ENCODE results near the gene MPP7. TPM values are rescaled to one million over a fixed set of nuclear protein-coding genes. Genes with fewer than 3 reads are reported as not detected.
A peak's percentile ranks its signal among the peaks of the same experiment; 100 is the strongest.

MPP7 gene
- polyA plus RNA-seq, 1 donor (not counting 4 experiments of a cell fraction or from before 2014, with no cell fraction given) = 6.3 TPM

GRCh38 chr10:28296023-28296422 lies 6.8 kb downstream of the MPP7 start:
- Histone ChIP-seq H4K20me1 (ENCODE audit: control insufficient read depth, extremely low read depth, insufficient read depth, low read length) (no peaks in the 10 kb centered on the region), H3K27ac (ENCODE audit: control insufficient read depth, insufficient read depth, low read length) (no peak overlapping the region), H3K9ac (ENCODE audit: control insufficient read depth, extremely low read depth, insufficient read depth, low read length) (no peak overlapping the region), H2AFZ (ENCODE audit: control insufficient read depth, low read length) (peak overlapping the region; percentile 6), H3K79me2 (ENCODE audit: control insufficient read depth, insufficient read depth, low read length) (no peaks in the 10 kb centered on the region), H3K27me3 (ENCODE audit: control insufficient read depth, extremely low read depth, insufficient read depth, low read length) (no peaks in the 10 kb centered on the region), H3K9me3 (ENCODE audit: control insufficient read depth, low read depth, low read length) (no peaks in the 10 kb centered on the region), H3K4me3 (ENCODE audit: control insufficient read depth in 2 of 3, extremely low read depth in 1 of 3, insufficient read depth in 2 of 3, low read depth in 1 of 3, low read length in 3 of 3) (no peak overlapping the region), H3K9me1 (ENCODE audit: control insufficient read depth, extremely low read depth, insufficient read depth, low read length) (no peaks in the 10 kb centered on the region), H3K4me1 (ENCODE audit: control insufficient read depth, extremely low read depth, insufficient read depth, low read length) (peaks cover 14% of the 10 kb centered on the region), H3K4me2 (ENCODE audit: control insufficient read depth, extremely low read depth, insufficient read depth, low read depth, low read length) (no peak overlapping the region), H3K36me3 (ENCODE audit: control insufficient read depth in 2 of 2, extremely low read depth in 1 of 2, insufficient read depth in 2 of 2, low read length in 2 of 2) (no peaks in the 10 kb centered on the region)
- dilution Hi-C loops (cut with MboI; ENCODE audit: extremely low pct_ligation_motif_present, low sequenced_read_pairs) = no loop called here
- no peak for DNase-seq (ENCODE audit: low read depth, low spot score)
- TF ChIP-seq CTCF (optimal IDR thresholded peaks at IDR 0.05 in 1 of 3, IDR thresholded peaks at IDR 0.05 in 1 of 3, conservative IDR thresholded peaks at IDR 0.05 in 1 of 3; ENCODE audit: extremely low read depth in 1 of 3, insufficient read depth in 2 of 3, low read length in 3 of 3) = no peak
- TF ChIP-seq EZH2 (IDR thresholded peaks at IDR 0.05; ENCODE audit: low read length) = no peak
- no peak for FAIRE-seq

- Histone ChIP-seq H3K27ac (ENCODE audit: control insufficient read depth, insufficient read depth, low read length) (no peak overlapping the region), H3K4me1 (ENCODE audit: control insufficient read depth, extremely low read depth, insufficient read depth, low read length) (peaks cover 14% of the 10 kb centered on the region), H2AFZ (ENCODE audit: control insufficient read depth, low read length) (no peak overlapping the region), H4K20me1 (ENCODE audit: control insufficient read depth, extremely low read depth, insufficient read depth, low read length) (no peaks in the 10 kb centered on the region), H3K4me2 (ENCODE audit: control insufficient read depth, extremely low read depth, insufficient read depth, low read depth, low read length) (peak overlapping the region; percentile 8), H3K36me3 (ENCODE audit: control insufficient read depth in 2 of 2, extremely low read depth in 1 of 2, insufficient read depth in 2 of 2, low read length in 2 of 2) (no peaks in the 10 kb centered on the region), H3K9ac (ENCODE audit: control insufficient read depth, extremely low read depth, insufficient read depth, low read length) (no peak overlapping the region), H3K9me3 (ENCODE audit: control insufficient read depth, low read depth, low read length) (no peaks in the 10 kb centered on the region), H3K79me2 (ENCODE audit: control insufficient read depth, insufficient read depth, low read length) (no peaks in the 10 kb centered on the region), H3K4me3 (ENCODE audit: control insufficient read depth in 2 of 3, extremely low read depth in 1 of 3, insufficient read depth in 2 of 3, low read depth in 1 of 3, low read length in 3 of 3) (no peak overlapping the region), H3K9me1 (ENCODE audit: control insufficient read depth, extremely low read depth, insufficient read depth, low read length) (no peaks in the 10 kb centered on the region), H3K27me3 (ENCODE audit: control insufficient read depth, extremely low read depth, insufficient read depth, low read length) (no peaks in the 10 kb centered on the region)
- dilution Hi-C loops (cut with MboI; ENCODE audit: extremely low pct_ligation_motif_present, low sequenced_read_pairs) = no loop called here
- no peak for TF ChIP-seq CTCF (optimal IDR thresholded peaks at IDR 0.05 in 1 of 3, IDR thresholded peaks at IDR 0.05 in 1 of 3, conservative IDR thresholded peaks at IDR 0.05 in 1 of 3; ENCODE audit: extremely low read depth in 1 of 3, insufficient read depth in 2 of 3, low read length in 3 of 3)
- TF ChIP-seq EZH2 (IDR thresholded peaks at IDR 0.05; ENCODE audit: low read length) = no peak
- DNase-seq (ENCODE audit: low read depth, low spot score) (no peak), FAIRE-seq (no peak)
Observed at GRCh38 chr10:28295336-28295735, 7.5 kb downstream of the MPP7 start.

Measured in keratinocyte (primary cell).